ENCODE measurements around the gene SASH3. TPM values are rescaled to one million over a fixed set of nuclear protein-coding genes. Genes with fewer than 3 reads are reported as not detected.

The SASH3 gene
- total and polyA plus RNA-seq, 9 donors: 2.3 to 3.3 (median 2.7) TPM

- Histone ChIP-seq H3K36me3 (ENCODE audit: control insufficient read depth, insufficient read depth, low read length) (peaks cover 27% of the 10 kb centered on the region), H3K27ac (ENCODE audit: low read length) (no peak overlapping the region)
These were observed 28.5 kb downstream of the SASH3 start for GRCh38 chrX:129808158-129808828.

GRCh38 chrX:129808829-129809796 is 29.4 kb downstream of the SASH3 start:
- Histone ChIP-seq H3K9me3 (replicated peaks; ENCODE audit: control insufficient read depth, low read depth, low read length) (no peaks in the 10 kb centered on the region), H3K27me3 (ENCODE audit: control insufficient read depth, insufficient read depth, low read length) (no peaks in the 10 kb centered on the region), H3K27ac (ENCODE audit: low read length) (no peak overlapping the region), H3K4me3 (ENCODE audit: low read length) (no peak overlapping the region), H3K36me3 (ENCODE audit: control insufficient read depth, insufficient read depth, low read length) (peaks cover 29% of the 10 kb centered on the region), H3K4me1 (ENCODE audit: control insufficient read depth, insufficient read depth, low read length) (no peaks in the 10 kb centered on the region)
- DNase-seq: no peak
- WGBS (ENCODE audit: insufficient coverage): no CpG with 5 or more reads among the region's 7 CpGs

More at GRCh38 chrX:129808158-129808828, 28.5 kb downstream of the SASH3 start:
- Histone ChIP-seq H3K9me3 (replicated peaks; ENCODE audit: control insufficient read depth, low read depth, low read length) (no peaks in the 10 kb centered on the region), H3K4me3 (ENCODE audit: low read length) (no peak overlapping the region), H3K4me1 (ENCODE audit: control insufficient read depth, insufficient read depth, low read length) (peaks cover 2% of the 10 kb centered on the region), H3K27me3 (ENCODE audit: control insufficient read depth, insufficient read depth, low read length) (no peaks in the 10 kb centered on the region)
- no peak for DNase-seq
- WGBS (ENCODE audit: insufficient coverage): no CpG with 5 or more reads among the region's 2 CpGs

- H3K27me3 ChIP-seq (ENCODE audit: control insufficient read depth, insufficient read depth, low read length): peaks cover 5% of the 10 kb centered on the region
- H3K4me1 ChIP-seq (ENCODE audit: control insufficient read depth, insufficient read depth, low read length): no peaks in the 10 kb centered on the region
- H3K27ac ChIP-seq (ENCODE audit: low read length): no peak overlapping the region
- no peak overlapping the region for H3K4me3 ChIP-seq (ENCODE audit: low read length)
- peaks cover 27% of the 10 kb centered on the region for H3K36me3 ChIP-seq (ENCODE audit: control insufficient read depth, insufficient read depth, low read length)
- DNase-seq: peak; percentile 39
- WGBS (ENCODE audit: insufficient coverage): no CpG with 5 or more reads among the region's 6 CpGs
- peaks cover 4% of the 10 kb centered on the region for H3K9me3 ChIP-seq (replicated peaks; ENCODE audit: control insufficient read depth, low read depth, low read length)
These were observed 34.1 kb downstream of the SASH3 start for GRCh38 chrX:129813662-129814368.

GRCh38 chrX:129818123-129818522 is 38.4 kb downstream of the SASH3 start:
- DNase-seq: peak; percentile 29
- Histone ChIP-seq H3K27ac (ENCODE audit: low read length) (no peak overlapping the region), H3K27me3 (ENCODE audit: control insufficient read depth, insufficient read depth, low read length) (peaks cover 5% of the 10 kb centered on the region), H3K9me3 (replicated peaks; ENCODE audit: control insufficient read depth, low read depth, low read length) (peaks cover 4% of the 10 kb centered on the region), H3K36me3 (ENCODE audit: control insufficient read depth, insufficient read depth, low read length) (peaks cover 16% of the 10 kb centered on the region), H3K4me3 (ENCODE audit: low read length) (no peak overlapping the region), H3K4me1 (ENCODE audit: control insufficient read depth, insufficient read depth, low read length) (no peaks in the 10 kb centered on the region)
- no CpG with 5 or more reads among the region's 2 CpGs for WGBS (ENCODE audit: insufficient coverage)

- Histone ChIP-seq H3K27ac (ENCODE audit: low read length) (no peak overlapping the region), H3K4me1 (ENCODE audit: control insufficient read depth, insufficient read depth, low read length) (no peaks in the 10 kb centered on the region), H3K9me3 (replicated peaks; ENCODE audit: control insufficient read depth, low read depth, low read length) (no peaks in the 10 kb centered on the region), H3K4me3 (ENCODE audit: low read length) (no peak overlapping the region), H3K36me3 (ENCODE audit: control insufficient read depth, insufficient read depth, low read length) (peaks cover 8% of the 10 kb centered on the region), H3K27me3 (ENCODE audit: control insufficient read depth, insufficient read depth, low read length) (no peaks in the 10 kb centered on the region)
- DNase-seq: peak; percentile 50
- WGBS (ENCODE audit: insufficient coverage): no CpG with 5 or more reads among the region's 2 CpGs
These were observed 43.4 kb downstream of the SASH3 start for GRCh38 chrX:129823115-129823514.

- no peak for DNase-seq
- H3K4me3 ChIP-seq (ENCODE audit: low read length): no peak overlapping the region
- H3K27ac ChIP-seq (ENCODE audit: low read length): no peak overlapping the region
- H3K9me3 ChIP-seq (replicated peaks; ENCODE audit: control insufficient read depth, low read depth, low read length): no peaks in the 10 kb centered on the region
- H3K27me3 ChIP-seq (ENCODE audit: control insufficient read depth, insufficient read depth, low read length): no peaks in the 10 kb centered on the region
- no peaks in the 10 kb centered on the region for H3K4me1 ChIP-seq (ENCODE audit: control insufficient read depth, insufficient read depth, low read length)
- peaks cover 7% of the 10 kb centered on the region for H3K36me3 ChIP-seq (ENCODE audit: control insufficient read depth, insufficient read depth, low read length)
- WGBS (ENCODE audit: insufficient coverage): 100% methylated on average over 1 of the region's 6 CpGs
These were observed 43.8 kb downstream of the SASH3 start for GRCh38 chrX:129823522-129823921.

GRCh38 chrX:129824620-129825019 is 44.9 kb downstream of the SASH3 start:
- no peaks in the 10 kb centered on the region for H3K9me3 ChIP-seq (replicated peaks; ENCODE audit: control insufficient read depth, low read depth, low read length)
- H3K4me3 ChIP-seq (ENCODE audit: low read length): no peak overlapping the region
- H3K27ac ChIP-seq (ENCODE audit: low read length): no peak overlapping the region
- no CpG with 5 or more reads among the region's 4 CpGs for WGBS (ENCODE audit: insufficient coverage)
- H3K36me3 ChIP-seq (ENCODE audit: control insufficient read depth, insufficient read depth, low read length): peaks cover 13% of the 10 kb centered on the region
- H3K4me1 ChIP-seq (ENCODE audit: control insufficient read depth, insufficient read depth, low read length): no peaks in the 10 kb centered on the region
- DNase-seq: no peak
- H3K27me3 ChIP-seq (ENCODE audit: control insufficient read depth, insufficient read depth, low read length): no peaks in the 10 kb centered on the region

GRCh38 chrX:129825746-129826505 is 46.2 kb downstream of the SASH3 start:
- Histone ChIP-seq H3K36me3 (ENCODE audit: control insufficient read depth, insufficient read depth, low read length) (peaks cover 13% of the 10 kb centered on the region), H3K4me3 (ENCODE audit: low read length) (no peak overlapping the region), H3K9me3 (replicated peaks; ENCODE audit: control insufficient read depth, low read depth, low read length) (no peaks in the 10 kb centered on the region), H3K27ac (ENCODE audit: low read length) (no peak overlapping the region), H3K4me1 (ENCODE audit: control insufficient read depth, insufficient read depth, low read length) (peaks cover 2% of the 10 kb centered on the region), H3K27me3 (ENCODE audit: control insufficient read depth, insufficient read depth, low read length) (no peaks in the 10 kb centered on the region)
- DNase-seq: no peak
- WGBS (ENCODE audit: insufficient coverage): 40% methylated on average over 1 of the region's 4 CpGs

GRCh38 chrX:129830494-129830893 is 50.7 kb downstream of the SASH3 start:
- H3K4me1 ChIP-seq (ENCODE audit: control insufficient read depth, insufficient read depth, low read length): peaks cover 2% of the 10 kb centered on the region
- H3K36me3 ChIP-seq (ENCODE audit: control insufficient read depth, insufficient read depth, low read length): peaks cover 9% of the 10 kb centered on the region
- DNase-seq: peak; percentile 60
- no peaks in the 10 kb centered on the region for H3K9me3 ChIP-seq (replicated peaks; ENCODE audit: control insufficient read depth, low read depth, low read length)
- no peak overlapping the region for H3K4me3 ChIP-seq (ENCODE audit: low read length)
- no peaks in the 10 kb centered on the region for H3K27me3 ChIP-seq (ENCODE audit: control insufficient read depth, insufficient read depth, low read length)
- peak overlapping the region; percentile 80 for H3K27ac ChIP-seq (ENCODE audit: low read length)
- WGBS (ENCODE audit: insufficient coverage): no CpG with 5 or more reads among the region's 4 CpGs

Data from muscle of leg (tissue), 11 donors.